Panc1 (cell line): ENCODE results near the gene RNF125.

Source experiments
- TCF7L2 ChIP-seq: IDR thresholded peaks from 2 replicates; pipeline ENCODE4 v1.6.1; 2011; ENCODE audit warnings: mild to moderate bottlenecking, low read depth, low read length, inconsistent platforms
- TF ChIP-seq, protein P1 (sequence below): fragments of 450-650 bp; IDR thresholded peaks from 2 replicates; pipeline ENCODE4 v1.5.1; 2017; ENCODE audit warnings: mild to moderate bottlenecking
- TF ChIP-seq, protein P2 (sequence below), 2 experiments: IDR thresholded peaks; 2 replicates each; pipeline ENCODE4 v1.6.1; 2011 to 2012; ENCODE audit warnings: low read depth in 2 of 2, control low read depth in 1 of 2, low read length in 1 of 2, mild to moderate bottlenecking in 1 of 2, moderate library complexity in 1 of 2; ENCODE audit not compliant: insufficient read depth in 1 of 2

GRCh38 chr18:32067375-32068167, 48.9 kb downstream of the RNF125 start:
- TF ChIP-seq, protein P1, sequence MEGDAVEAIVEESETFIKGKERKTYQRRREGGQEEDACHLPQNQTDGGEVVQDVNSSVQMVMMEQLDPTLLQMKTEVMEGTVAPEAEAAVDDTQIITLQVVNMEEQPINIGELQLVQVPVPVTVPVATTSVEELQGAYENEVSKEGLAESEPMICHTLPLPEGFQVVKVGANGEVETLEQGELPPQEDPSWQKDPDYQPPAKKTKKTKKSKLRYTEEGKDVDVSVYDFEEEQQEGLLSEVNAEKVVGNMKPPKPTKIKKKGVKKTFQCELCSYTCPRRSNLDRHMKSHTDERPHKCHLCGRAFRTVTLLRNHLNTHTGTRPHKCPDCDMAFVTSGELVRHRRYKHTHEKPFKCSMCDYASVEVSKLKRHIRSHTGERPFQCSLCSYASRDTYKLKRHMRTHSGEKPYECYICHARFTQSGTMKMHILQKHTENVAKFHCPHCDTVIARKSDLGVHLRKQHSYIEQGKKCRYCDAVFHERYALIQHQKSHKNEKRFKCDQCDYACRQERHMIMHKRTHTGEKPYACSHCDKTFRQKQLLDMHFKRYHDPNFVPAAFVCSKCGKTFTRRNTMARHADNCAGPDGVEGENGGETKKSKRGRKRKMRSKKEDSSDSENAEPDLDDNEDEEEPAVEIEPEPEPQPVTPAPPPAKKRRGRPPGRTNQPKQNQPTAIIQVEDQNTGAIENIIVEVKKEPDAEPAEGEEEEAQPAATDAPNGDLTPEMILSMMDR, result no peak
- TF ChIP-seq, protein P2, sequence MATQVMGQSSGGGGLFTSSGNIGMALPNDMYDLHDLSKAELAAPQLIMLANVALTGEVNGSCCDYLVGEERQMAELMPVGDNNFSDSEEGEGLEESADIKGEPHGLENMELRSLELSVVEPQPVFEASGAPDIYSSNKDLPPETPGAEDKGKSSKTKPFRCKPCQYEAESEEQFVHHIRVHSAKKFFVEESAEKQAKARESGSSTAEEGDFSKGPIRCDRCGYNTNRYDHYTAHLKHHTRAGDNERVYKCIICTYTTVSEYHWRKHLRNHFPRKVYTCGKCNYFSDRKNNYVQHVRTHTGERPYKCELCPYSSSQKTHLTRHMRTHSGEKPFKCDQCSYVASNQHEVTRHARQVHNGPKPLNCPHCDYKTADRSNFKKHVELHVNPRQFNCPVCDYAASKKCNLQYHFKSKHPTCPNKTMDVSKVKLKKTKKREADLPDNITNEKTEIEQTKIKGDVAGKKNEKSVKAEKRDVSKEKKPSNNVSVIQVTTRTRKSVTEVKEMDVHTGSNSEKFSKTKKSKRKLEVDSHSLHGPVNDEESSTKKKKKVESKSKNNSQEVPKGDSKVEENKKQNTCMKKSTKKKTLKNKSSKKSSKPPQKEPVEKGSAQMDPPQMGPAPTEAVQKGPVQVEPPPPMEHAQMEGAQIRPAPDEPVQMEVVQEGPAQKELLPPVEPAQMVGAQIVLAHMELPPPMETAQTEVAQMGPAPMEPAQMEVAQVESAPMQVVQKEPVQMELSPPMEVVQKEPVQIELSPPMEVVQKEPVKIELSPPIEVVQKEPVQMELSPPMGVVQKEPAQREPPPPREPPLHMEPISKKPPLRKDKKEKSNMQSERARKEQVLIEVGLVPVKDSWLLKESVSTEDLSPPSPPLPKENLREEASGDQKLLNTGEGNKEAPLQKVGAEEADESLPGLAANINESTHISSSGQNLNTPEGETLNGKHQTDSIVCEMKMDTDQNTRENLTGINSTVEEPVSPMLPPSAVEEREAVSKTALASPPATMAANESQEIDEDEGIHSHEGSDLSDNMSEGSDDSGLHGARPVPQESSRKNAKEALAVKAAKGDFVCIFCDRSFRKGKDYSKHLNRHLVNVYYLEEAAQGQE (IDR thresholded peaks at IDR 0.05; ENCODE audit: insufficient read depth in 1 of 2, low read depth in 2 of 2, low read length in 1 of 2), result no peak
- TF ChIP-seq TCF7L2, result no peak
